GM19193 (cell line): ENCODE measurements around the gene GALNTL6.

Source experiments
- POLR2A ChIP-seq: IDR thresholded peaks from 4 replicates; pipeline ENCODE4 v1.6.1; 2011; ENCODE audit not compliant: insufficient read depth, insufficient read length; ENCODE audit errors: extremely low read depth

Gene GALNTL6

GRCh38 chr4:172650758-172651530 is 837.7 kb downstream of the GALNTL6 start:
- no peak for TF ChIP-seq POLR2A

GRCh38 chr4:172651961-172652360 is 838.8 kb downstream of the GALNTL6 start:
- TF ChIP-seq POLR2A, result no peak

GRCh38 chr4:172652369-172652768 is 839.2 kb downstream of the GALNTL6 start:
- no peak for TF ChIP-seq POLR2A

GRCh38 chr4:172653676-172654075 is 840.5 kb downstream of the GALNTL6 start:
- no peak for TF ChIP-seq POLR2A

- TF ChIP-seq POLR2A, result no peak
These were observed 841.3 kb downstream of the GALNTL6 start for GRCh38 chr4:172654457-172654856.

GRCh38 chr4:172656055-172656454 is 842.9 kb downstream of the GALNTL6 start:
- no peak for TF ChIP-seq POLR2A

GRCh38 chr4:172657081-172657480 is 843.9 kb downstream of the GALNTL6 start:
- no peak for TF ChIP-seq POLR2A

- no peak for TF ChIP-seq POLR2A
These were observed 847.0 kb downstream of the GALNTL6 start for GRCh38 chr4:172660251-172660650.

- no peak for TF ChIP-seq POLR2A
These were observed 848.9 kb downstream of the GALNTL6 start for GRCh38 chr4:172662113-172662512.

GRCh38 chr4:172666711-172667368 is 853.6 kb downstream of the GALNTL6 start:
- no peak for TF ChIP-seq POLR2A

- no peak for TF ChIP-seq POLR2A
These were observed 861.6 kb downstream of the GALNTL6 start for GRCh38 chr4:172674811-172675210.

- TF ChIP-seq POLR2A, result no peak
These were observed 862.0 kb downstream of the GALNTL6 start for GRCh38 chr4:172675232-172675631.

GRCh38 chr4:172680691-172681090 is 867.5 kb downstream of the GALNTL6 start:
- TF ChIP-seq POLR2A, result no peak

GRCh38 chr4:172683021-172683420 is 869.8 kb downstream of the GALNTL6 start:
- no peak for TF ChIP-seq POLR2A

- TF ChIP-seq POLR2A, result no peak
These were observed 872.8 kb downstream of the GALNTL6 start for GRCh38 chr4:172686021-172686420.

GRCh38 chr4:172688534-172688933 is 875.3 kb downstream of the GALNTL6 start:
- no peak for TF ChIP-seq POLR2A

GRCh38 chr4:172691552-172691951 is 878.3 kb downstream of the GALNTL6 start:
- no peak for TF ChIP-seq POLR2A

- no peak for TF ChIP-seq POLR2A
These were observed 879.5 kb downstream of the GALNTL6 start for GRCh38 chr4:172692701-172693100.
